ACHN (cell line): ENCODE measurements around the gene OSGEPL1.
"Not testable (repeated sequence)": the region's sequence is repeated elsewhere in the genome, so short reads cannot be mapped to it uniquely, and the experiment has no call there.

Source experiments
- DNase-seq: peaks from one replicate; pipeline ENCODE4 v3.0.0-alpha.2; 2015
- in situ Hi-C: cut with HindIII; loops from 2 replicates; pipeline ENCODE4 v1.10.0; 2017; ENCODE audit warnings: low sequenced_read_pairs, low pct_ligation_motif_present, low pct_unique_long_range_greater_than_20kb

OSGEPL1 gene

GRCh38 chr2:189762229-189762550 lies 402 bp downstream of the OSGEPL1 start:
- in situ Hi-C loops: no loop called here
- no peak for DNase-seq

- DNase-seq, in situ Hi-C loops: not testable (repeated sequence)
Observed at GRCh38 chr2:189760154-189760553, 2.4 kb downstream of the OSGEPL1 start.

GRCh38 chr2:189756311-189756952 lies 6.2 kb downstream of the OSGEPL1 start:
- no peak for DNase-seq
- in situ Hi-C loops: no loop called here

GRCh38 chr2:189751080-189751658 lies 11.4 kb downstream of the OSGEPL1 start:
- peak; percentile 69 for DNase-seq
- in situ Hi-C loops: no loop called here

- in situ Hi-C loops: no loop called here
- no peak for DNase-seq
Observed at GRCh38 chr2:189729430-189729829, 33.2 kb downstream of the OSGEPL1 start.

- DNase-seq: no peak
- in situ Hi-C loops: no loop called here
Observed at GRCh38 chr2:189726849-189727248, 35.7 kb downstream of the OSGEPL1 start.

GRCh38 chr2:189726271-189726670 lies 36.3 kb downstream of the OSGEPL1 start:
- in situ Hi-C loops: no loop called here
- DNase-seq: peak; percentile 34

- DNase-seq: no peak
- in situ Hi-C loops: no loop called here
Observed at GRCh38 chr2:189723192-189723591, 39.4 kb downstream of the OSGEPL1 start.

GRCh38 chr2:189719571-189719970 lies 43.0 kb downstream of the OSGEPL1 start:
- no peak for DNase-seq

GRCh38 chr2:189717593-189717992 lies 45.0 kb downstream of the OSGEPL1 start:
- DNase-seq, in situ Hi-C loops: not testable (repeated sequence)

More at GRCh38 chr2:189719571-189719970, 43.0 kb downstream of the OSGEPL1 start:
- in situ Hi-C loops: no loop called here

- in situ Hi-C loops: no loop called here
- DNase-seq: no peak
Observed at GRCh38 chr2:189709501-189710221, 52.9 kb downstream of the OSGEPL1 start.

- peak; percentile 33 for DNase-seq
- in situ Hi-C loops: no loop called here
Observed at GRCh38 chr2:189702071-189702470, 60.5 kb downstream of the OSGEPL1 start.

GRCh38 chr2:189700681-189701080 lies 61.9 kb downstream of the OSGEPL1 start:
- in situ Hi-C loops: no loop called here

GRCh38 chr2:189698020-189698887 lies 64.3 kb downstream of the OSGEPL1 start:
- in situ Hi-C loops: no loop called here
- DNase-seq: peak; percentile 75

More at GRCh38 chr2:189700681-189701080, 61.9 kb downstream of the OSGEPL1 start:
- DNase-seq: no peak
